ENCODE results near the gene TTLL3. TPM values are rescaled to one million over a fixed set of nuclear protein-coding genes. Genes with fewer than 3 reads are reported as not detected.

Gene TTLL3
- total RNA-seq, 1 experiment from 2014 or later = 3.3 TPM

DNA sequence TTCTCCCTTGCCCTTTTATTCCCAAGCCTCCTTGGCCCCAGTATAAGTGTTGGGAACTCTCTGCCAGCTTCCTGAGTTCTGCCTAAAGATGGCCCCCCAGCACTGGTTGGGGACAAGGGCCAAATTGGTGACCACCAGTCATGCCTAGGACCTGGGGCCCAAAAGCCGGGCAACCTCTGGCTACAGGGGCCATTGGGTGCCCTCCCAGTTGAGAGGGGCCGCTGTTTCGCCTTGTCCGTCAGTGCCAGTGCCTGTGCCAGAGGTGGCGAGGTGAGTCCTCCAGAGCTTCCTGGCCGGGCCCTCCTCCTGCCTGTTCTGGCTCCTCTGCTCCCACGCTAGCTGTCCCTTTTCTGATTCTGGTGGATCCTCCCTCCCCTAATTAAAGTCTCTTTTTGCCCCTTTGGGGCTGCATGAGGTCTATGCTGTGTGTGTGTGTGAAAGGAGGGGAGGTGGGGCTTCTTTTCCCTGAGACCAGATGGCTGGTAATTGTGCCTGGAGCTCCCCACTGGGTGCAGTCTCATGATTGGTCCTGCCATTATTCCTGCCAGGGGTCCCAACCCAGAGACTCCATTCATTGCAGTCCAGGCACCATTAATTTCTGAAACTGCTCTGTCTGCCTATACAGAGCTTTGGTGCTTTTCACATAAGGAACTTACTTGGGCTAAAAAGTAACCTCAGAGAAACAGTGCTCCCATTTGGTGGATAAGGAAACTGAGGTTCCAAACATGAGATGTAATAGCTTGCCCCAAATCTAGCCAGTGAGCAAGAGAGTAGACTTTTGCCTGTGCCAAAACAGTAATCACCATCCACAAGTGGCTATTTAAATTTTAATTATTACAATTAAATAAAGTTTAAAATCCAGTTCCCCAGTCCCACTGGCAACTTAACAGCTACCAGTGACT is 3.1 kb upstream of the TTLL3 start:
- DNase-seq (ENCODE audit: low read depth) = no peak

DNA sequence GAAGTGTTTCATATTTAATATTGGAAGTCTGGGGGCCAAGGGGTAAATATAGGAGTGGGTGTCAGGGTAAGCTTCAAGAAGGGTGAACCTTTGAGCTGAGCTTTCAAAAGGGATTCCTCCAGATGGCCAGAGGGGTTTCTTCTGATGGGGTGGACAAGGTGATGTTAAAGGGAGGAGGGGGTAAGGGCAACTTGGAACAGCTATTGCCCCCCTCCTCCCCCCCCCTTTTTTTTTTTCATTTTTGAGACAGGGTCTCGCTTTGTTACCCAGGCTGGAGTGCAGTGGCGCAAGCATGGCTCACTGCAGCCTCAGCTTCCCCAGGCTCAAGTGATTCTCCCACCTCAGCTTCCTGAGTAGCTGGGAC is 2.1 kb upstream of the TTLL3 start:
- DNase-seq (ENCODE audit: low read depth) = no peak

DNA sequence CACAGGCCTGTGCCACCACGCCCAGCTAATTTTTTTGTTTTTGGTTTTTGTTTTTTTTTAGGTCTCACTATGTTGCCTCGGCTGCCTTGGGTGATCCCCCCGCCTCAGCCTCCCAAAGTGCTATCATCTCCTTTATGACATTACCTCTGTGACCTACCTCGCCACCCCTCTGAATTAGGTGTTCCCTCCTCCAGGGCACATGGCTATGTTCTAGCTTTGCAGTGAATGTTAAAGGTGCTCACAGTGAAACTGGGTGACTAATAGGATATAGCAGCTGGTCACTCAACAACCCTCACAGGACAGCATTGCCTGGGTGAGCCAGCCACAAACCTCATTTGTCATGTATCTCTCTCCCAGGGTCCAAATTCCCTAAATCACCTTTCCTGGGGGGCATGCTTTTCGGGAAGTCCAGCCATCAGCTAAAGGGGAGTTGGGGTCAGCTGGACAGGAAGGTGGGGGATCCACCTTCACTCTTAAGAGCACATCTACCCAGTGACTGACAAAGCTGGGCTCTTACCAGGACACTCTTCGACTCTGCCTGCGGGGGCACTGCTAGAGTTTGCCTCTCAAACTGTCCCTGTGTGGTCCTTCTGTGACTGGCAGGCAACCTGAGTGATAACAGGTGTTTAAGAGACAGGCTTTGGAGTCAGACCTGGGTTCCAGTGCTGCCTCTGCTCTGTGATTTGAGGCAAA is 1.6 kb upstream of the TTLL3 start:
- peak; percentile 55 for DNase-seq (ENCODE audit: low read depth)

DNA sequence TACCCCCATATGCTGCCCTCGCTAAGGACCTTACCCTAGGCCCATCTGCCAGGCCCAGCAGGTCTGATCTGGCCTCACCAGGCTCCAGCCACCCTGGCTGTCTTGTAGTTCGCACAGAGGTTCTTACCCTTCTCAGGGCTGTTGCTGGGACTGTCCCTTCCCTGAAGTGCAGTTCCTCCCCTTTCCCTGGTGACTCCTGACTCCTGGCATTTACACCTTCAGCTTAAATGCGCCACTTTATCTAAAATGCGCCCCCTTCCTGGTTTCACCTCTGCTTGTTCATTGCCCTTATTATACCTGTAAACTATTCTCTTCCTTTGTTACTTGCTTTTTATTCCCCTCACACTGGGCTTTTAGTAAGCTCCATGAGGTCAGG is 835 bp upstream of the TTLL3 start:
- DNase-seq (ENCODE audit: low read depth) = peak; percentile 32

DNA sequence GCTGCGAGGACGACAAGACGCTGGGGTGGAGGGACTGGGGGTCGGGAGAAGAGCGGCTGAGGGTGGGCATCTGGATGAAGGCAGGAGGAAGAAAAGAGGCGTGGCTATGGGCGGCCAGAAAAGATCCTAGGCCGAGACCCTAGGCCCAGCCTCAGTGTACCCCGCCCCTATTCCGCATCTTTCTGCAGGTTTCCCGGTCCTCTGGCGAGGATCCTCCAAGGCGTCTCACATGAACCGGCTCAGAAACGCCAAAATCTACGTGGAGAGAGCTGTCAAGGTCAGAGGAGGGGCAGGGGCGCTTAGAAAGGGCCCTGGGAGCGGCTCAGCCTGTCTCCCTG is 340 bp downstream of the TTLL3 start:
- no peak for DNase-seq (ENCODE audit: low read depth)

DNA sequence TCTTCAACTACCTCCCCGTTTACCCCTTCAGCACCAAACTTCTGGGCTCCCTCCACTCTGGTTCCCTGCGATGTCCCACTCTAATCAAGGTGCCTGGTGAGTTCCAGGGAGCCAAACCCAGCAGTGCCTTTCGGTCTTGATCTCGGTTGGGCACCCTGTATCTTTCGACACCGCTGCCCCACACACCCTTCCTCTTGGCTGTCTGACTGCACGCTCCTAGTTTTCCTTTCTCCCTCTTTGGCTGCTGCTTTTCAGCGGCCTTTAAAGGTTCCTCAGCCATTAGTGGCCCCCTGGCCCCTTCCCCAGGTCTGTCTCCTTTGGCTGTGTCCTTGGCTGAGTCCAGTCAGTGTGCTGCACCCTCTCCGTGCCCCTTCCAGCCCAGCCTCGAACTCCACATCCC is 784 bp downstream of the TTLL3 start:
- no peak for DNase-seq (ENCODE audit: low read depth)

DNA sequence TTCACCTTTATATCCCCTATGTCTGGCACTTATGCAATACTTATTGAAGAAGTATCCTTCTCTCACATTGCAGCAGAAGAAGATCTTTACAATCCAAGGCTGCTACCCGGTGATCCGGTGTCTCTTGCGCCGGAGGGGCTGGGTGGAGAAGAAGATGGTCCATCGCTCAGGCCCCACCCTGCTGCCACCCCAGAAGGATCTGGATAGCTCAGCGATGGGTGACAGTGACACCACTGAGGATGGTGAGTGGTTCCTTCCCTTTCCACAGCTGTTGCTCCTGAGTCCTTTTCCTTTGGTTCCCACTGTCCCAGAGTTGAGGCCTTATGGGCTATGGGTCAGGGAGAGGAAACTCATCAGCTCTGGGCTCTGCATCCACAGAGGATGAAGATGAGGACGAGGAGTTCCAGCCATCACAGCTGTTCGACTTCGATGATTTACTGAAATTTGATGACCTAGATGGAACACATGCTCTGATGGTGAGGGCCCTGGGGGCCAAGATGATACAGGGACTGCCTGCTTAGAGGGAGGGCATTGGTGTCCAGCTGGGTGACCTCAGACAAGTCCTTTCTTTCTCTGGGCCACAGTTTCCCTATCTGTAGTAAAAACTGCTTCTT is 2.9 kb downstream of the TTLL3 start:
- no peak for DNase-seq (ENCODE audit: low read depth)

DNA sequence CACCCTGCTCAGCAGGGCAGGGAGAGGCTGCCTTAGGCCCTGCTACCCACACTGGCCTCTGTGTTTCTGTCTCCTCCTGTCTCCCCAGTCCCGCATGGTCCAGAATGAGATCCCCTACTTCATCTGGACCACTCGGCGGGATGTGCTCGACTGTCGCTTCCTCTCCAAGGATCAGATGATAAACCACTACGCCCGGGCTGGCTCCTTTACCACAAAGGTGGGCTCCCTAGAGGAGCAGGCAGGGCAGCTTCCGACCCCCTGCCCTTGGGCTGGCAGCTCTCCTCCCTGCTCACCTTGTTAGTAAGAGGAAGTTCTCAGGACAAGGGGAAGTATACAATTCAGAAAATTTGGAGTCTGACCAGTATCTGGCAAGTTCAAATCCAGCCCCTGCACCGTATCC is 5.9 kb downstream of the TTLL3 start:
- DNase-seq (ENCODE audit: low read depth) = no peak

DNA sequence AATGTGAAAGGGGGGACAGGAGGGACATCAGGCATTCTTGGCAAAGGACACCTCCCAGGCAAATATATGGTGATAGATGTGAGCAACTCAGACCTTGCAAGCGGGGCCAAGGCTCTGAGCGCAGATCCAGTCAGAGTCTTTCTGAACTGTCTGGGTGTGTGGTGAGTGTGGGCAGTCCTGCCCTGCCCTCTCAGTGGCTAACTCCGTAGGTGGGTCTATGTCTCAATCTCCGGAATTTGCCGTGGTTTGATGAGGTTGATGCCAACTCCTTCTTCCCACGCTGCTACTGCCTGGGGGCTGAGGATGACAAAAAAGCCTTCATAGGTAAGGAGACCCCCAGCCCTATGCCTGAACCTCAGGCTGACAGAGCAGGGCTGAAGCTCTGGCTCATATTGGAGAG is 7.4 kb downstream of the TTLL3 start:
- DNase-seq (ENCODE audit: low read depth) = no peak

DNA sequence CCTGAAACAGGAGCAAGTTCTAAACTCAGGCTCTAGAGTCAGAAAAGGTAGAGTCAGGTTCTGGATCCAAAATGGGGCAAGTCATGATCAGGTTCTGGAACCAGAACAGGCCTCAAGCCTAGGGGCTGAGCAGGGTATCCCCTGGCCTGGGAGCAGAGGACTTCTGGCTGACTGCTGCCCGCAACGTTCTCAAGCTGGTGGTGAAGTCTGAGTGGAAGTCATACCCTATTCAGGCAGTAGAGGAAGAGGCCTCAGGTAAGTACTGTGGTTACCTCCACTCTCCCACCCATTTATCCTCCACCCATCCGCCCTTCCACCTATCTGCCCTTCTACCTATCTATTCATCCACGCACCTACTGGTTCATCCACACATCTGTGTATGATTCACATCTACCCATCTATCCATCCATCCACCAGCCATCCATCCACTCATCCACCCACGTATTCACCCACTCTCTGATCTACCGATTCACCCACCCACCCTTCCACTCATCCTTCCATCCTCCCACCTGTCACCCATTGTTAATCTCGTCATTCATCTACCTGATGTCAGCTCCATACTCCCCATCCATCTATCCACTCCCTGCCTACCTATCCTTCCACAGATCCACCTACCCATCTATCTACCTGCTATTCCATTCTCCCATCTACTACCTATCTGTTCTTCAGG is 8.7 kb downstream of the TTLL3 start:
- no peak for DNase-seq (ENCODE audit: low read depth)

DNA sequence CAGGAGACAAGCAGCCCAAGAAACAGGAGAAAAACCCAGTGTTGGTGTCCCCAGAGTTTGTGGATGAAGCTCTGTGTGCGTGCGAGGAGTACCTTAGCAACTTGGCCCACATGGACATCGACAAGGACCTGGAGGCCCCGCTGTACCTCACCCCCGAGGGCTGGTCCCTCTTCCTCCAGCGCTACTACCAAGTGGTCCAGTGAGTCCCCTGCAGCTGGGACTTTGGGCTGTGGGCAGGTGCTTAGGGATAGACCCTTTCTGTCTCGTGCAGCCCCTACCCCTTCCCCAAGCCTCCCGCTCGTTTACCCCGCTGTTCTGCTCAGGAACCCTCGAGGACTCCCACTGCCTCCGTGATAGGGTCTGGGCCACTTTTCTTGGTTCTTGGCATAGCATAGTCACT is 10.5 kb downstream of the TTLL3 start:
- no peak for DNase-seq (ENCODE audit: low read depth)

DNA sequence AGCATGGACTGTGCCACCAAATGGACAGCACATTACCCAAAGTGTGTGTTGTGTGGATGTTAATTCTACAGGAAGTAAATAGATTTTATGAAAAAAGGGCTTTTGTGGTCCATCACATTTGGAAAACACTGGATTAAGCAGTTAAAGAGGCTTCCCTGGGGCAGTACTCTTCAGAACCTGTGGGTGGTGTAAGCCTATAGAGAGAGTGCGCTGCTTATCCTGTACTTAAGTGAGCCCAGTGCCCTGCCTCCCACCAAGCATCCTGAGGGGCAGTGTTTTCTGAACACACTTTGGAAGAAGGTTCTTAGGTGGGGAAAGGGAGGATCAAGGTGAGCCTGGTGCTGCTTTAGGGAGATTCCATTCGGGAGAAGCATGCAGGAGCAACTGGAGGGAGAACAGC is 10.9 kb downstream of the TTLL3 start:
- DNase-seq (ENCODE audit: low read depth) = no peak

DNA sequence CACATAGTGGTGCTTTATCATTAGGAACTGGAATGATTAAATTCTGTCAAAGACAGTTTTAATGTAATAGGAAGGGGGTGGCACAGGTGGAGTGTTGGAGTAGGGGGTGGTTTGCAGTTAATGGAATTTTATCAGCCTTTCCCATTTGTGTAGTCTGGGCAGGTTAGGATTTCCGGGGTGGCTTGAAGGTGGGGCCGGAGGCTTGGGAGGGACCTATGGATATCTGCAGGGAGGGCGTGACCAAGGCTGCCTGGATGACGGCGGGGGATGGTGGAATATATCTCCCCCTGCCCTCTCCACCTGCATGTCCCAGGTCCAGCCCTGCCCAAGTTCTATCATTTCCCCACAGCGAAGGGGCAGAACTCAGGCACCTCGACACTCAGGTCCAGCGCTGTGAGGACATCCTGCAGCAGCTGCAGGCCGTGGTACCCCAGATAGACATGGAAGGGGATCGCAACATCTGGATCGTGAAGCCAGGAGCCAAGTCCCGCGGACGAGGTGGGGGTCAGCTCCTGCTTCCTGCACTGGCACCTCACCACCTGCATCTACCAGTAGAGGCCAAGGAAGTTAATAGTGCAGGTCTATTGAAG is 15.5 kb downstream of the TTLL3 start:
- DNase-seq (ENCODE audit: low read depth) = no peak

DNA sequence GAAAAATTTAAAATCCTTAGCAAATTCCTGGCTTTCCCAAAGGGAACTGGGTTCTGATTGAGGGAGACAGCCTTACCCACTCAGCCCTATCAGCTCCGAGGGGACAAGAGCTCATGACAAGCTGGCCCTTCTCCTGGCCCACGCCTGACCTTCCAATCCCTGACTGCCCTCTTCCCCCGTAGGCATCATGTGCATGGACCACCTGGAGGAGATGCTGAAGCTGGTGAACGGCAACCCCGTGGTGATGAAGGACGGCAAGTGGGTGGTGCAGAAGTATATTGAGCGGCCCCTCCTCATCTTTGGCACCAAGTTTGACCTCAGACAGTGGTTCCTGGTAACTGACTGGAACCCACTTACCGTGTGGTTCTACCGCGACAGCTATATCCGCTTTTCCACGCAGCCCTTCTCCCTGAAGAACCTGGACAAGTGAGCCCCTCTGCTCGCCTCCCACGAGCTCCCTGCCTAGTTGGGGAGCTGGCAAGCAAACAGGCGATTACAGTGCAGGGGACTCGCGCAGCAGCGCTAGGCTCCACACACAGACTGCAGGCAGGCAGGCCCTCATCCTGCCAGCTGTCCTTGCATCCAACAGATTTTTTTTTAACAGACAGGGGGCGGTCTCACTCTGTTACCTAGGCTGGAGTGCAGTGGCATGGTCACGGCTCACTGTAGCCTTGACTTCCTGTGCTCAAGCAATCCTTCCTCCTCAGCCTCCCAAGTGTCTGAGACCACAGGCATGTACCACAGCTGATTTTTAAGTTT is 16.9 kb downstream of the TTLL3 start:
- DNase-seq (ENCODE audit: low read depth) = no peak

DNA sequence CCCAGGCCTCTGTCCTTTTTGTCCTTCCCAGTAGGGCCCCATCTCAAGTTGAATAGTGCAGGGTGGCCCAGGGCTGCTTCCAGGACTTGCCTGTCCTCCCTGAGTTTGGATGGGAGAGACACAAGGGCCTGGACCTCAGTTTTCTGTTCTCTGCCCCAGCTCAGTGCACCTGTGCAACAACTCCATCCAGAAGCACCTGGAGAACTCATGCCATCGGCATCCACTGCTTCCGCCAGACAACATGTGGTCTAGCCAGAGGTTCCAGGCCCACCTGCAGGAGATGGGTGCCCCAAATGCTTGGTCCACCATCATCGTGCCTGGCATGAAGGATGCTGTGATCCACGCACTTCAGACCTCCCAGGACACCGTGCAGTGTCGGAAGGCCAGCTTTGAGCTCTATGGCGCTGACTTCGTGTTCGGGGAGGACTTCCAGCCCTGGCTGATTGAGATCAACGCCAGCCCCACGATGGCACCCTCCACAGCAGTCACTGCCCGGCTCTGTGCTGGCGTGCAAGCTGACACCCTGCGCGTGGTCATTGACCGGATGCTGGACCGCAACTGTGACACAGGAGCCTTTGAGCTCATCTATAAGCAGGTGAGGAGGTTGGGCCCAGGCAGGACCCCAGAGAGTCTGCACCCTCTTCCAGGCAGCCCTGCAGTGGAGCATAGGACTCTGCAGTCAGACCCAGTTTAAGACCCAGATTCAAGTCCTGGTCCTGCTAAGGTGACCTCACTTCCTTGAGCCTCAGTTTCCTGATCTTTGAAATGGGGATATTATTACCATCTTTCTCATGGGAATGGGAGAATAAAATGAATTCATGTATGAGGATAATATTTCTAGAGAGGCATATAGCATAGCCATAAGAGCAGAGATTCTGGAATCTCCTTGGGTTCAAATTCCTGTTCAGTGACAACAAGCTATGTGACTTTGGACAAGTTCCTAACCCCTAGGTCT is 19.0 kb downstream of the TTLL3 start:
- DNase-seq (ENCODE audit: low read depth) = no peak

DNA sequence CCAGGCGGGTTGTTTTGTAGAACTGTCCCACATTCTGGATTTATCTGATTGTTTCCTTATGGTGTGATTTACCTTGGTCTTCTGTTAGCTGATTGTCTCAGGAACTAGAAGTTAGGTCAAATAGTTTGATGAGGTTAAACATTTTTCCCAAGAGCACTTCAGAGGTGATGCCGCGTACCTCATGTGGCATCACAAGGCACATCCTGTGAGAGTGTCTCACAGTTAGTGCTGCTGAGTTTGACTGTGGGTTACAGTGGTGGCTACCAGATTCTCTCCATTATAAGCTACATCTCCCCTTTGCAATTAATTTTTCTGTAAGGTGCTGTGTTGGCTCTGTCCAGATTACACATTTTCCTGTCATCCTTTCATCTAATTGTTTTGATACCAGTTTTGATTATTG is 21.2 kb downstream of the TTLL3 start:
- no peak for DNase-seq (ENCODE audit: low read depth)

DNA sequence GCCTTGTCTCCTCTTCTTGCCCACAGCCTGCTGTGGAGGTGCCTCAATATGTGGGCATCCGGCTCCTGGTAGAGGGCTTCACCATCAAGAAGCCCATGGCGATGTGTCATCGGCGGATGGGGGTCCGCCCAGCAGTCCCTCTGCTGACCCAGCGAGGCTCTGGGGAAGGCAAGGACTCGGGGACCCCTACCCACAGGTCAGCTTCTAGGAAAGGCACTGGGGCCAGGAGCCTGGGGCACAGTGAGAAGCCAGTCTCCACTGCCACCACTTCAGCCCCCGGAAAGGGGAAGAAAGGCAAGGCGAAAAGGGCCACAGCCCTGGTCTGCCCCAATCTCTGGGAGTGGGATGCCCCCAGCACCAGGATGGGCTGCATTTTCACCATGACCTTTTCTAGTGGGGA is 23.0 kb downstream of the TTLL3 start:
- DNase-seq (ENCODE audit: low read depth) = no peak

DNA sequence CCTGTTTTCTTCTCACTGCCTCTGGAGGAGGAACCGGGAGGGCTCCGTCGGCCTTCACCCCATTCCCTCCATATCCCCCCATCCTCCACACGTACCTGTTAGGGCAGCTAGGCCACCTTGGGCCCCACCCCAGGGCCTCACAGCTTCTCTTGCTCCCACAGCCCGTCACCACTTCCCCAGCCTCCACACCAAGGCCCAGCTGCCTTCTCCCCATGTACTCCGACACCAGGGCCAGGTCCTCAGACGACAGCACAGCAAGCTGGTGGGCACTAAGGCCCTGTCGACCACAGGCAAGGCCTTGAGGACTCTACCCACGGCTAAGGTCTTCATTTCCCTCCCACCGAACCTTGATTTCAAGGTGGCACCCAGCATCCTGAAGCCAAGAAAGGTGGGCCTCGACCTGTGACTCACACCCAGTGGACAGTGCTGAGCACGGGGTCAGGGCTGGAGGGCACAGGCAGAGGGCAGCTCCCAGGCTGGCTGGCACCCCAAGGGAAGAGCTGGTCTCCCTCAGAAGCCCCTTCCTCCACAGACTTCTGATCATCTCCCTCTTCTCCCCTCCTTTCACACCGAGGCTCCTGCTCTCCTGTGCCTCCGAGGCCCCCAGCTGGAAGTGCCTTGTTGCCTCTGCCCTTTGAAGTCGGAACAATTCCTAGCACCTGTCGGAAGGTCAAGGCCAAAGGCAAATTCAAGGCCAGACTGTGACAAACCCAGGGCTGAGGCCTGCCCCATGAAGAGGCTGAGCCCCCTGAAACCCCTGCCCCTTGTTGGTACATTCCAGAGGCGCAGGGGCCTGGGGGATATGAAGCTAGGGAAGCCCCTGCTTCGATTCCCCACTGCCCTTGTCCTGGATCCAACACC is 24.7 kb downstream of the TTLL3 start:
- DNase-seq (ENCODE audit: low read depth) = no peak

Data from M059J (cell line).